Measurements from ENCODE around the gene INPP5K. TPM values are rescaled to one million over a fixed set of nuclear protein-coding genes. Genes with fewer than 3 reads are reported as not detected.

The INPP5K gene
- total RNA-seq, 3 donors from 2014 or later = 43.7 to 49.9 (median 47.6) TPM

DNA sequence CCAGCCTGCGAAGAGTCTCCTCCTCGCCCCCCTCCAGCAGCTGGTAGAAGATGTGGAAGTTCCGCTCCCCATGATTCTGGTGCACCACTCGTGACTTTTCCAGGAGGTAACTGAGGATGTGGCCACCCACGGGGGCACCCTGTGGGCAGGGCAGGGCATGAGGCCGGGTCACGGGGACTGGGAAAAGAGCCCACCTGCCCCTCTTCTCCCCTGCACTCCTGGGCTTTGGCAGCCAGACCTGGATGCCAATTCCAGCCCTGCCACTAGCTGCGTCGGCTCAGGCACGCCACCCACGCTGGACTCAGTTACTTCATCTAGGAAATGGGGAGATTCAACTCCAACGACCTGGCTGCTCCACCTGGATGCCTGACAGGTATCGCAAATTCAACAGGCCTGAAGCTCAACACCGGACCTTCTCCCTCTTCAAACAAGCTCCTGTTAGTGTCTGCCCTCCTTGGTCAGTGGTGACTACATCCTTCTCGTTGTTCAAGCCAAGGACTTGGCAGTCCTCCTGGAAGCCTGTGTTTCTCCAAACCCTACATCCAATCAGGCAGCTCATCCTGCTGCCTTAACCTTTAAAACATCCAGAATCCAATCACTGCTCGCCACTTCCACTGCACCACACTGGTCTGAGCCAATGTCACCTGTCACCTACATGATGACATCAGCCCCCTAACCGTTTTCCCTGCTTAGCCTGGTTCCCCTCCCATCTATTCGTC is 35.5 kb downstream of the INPP5K start:
- peaks cover 13% of the 10 kb centered on the region for H3K36me3 ChIP-seq (ENCODE audit: low read depth)
- peaks cover 4% of the 10 kb centered on the region for H3K4me1 ChIP-seq (ENCODE audit: low read depth)
- TF ChIP-seq, protein P1, sequence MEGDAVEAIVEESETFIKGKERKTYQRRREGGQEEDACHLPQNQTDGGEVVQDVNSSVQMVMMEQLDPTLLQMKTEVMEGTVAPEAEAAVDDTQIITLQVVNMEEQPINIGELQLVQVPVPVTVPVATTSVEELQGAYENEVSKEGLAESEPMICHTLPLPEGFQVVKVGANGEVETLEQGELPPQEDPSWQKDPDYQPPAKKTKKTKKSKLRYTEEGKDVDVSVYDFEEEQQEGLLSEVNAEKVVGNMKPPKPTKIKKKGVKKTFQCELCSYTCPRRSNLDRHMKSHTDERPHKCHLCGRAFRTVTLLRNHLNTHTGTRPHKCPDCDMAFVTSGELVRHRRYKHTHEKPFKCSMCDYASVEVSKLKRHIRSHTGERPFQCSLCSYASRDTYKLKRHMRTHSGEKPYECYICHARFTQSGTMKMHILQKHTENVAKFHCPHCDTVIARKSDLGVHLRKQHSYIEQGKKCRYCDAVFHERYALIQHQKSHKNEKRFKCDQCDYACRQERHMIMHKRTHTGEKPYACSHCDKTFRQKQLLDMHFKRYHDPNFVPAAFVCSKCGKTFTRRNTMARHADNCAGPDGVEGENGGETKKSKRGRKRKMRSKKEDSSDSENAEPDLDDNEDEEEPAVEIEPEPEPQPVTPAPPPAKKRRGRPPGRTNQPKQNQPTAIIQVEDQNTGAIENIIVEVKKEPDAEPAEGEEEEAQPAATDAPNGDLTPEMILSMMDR (IDR thresholded peaks at IDR 0.05) = no peak
- ATAC-seq (no peak), DNase-seq (no peak)
- H3K4me3 ChIP-seq = no peak overlapping the region
- H3K9me3 ChIP-seq = no peaks in the 10 kb centered on the region
- intact Hi-C loops (cut with DNase I, micrococcal nuclease) = no loop called here

DNA sequence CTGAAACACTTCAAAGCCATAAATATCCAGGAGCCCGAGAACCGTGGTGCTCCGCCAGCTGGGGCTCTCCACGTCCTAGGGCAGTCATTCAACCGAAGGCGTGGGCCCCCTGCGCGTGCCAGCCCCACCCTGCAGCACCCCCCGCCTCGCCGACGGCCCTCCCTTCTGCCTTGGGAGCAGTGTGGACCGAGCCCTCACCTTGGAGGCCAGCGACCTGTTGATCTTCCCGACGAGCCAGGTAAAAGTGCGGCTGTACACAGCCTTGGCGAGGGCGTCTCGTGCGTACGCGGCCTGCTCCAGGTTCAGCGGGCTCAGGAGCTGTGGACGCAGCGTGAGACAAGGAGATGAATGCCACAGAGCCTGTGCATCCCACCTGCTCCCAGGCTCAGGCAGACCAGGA is 38.0 kb downstream of the INPP5K start:
- no peaks in the 10 kb centered on the region for H3K9me3 ChIP-seq
- ATAC-seq (no peak), DNase-seq (no peak)
- H3K4me1 ChIP-seq (ENCODE audit: low read depth) = no peaks in the 10 kb centered on the region
- no peak overlapping the region for H3K4me3 ChIP-seq
- intact Hi-C loops (cut with DNase I, micrococcal nuclease) = no loop called here
- H3K36me3 ChIP-seq (ENCODE audit: low read depth) = peaks cover 13% of the 10 kb centered on the region
- TF ChIP-seq, protein P1 (IDR thresholded peaks at IDR 0.05) = no peak

DNA sequence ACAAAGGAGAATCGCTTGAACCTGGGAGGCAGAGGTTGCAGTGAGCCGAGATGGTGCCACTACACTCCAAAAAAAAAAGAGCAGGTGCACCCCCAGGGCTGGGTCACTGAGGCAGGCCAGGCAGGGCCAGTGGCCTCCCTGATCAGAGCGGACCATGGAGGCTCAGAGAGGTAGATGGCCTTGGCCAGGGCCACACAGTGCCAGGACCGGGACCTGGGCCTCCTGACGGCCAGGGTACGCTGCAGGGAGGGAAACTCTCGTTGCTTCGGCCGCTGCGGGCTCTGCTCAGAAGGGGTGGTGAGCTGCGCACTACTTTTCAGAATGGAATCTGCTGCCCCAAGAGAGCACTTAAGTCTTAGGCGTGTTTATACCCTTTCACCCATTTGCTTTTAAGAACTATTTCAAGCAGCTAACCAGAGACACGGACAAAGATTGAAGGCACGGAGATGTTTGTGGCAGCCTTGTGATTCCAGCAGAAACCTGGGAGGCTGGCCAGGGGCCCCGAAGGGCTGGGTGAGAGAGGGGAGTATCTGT is 41.0 kb downstream of the INPP5K start:
- DNase-seq = no peak
- ATAC-seq = no peak
- H3K9me3 ChIP-seq = no peaks in the 10 kb centered on the region
- no peaks in the 10 kb centered on the region for H3K4me1 ChIP-seq (ENCODE audit: low read depth)
- no peak overlapping the region for H3K4me3 ChIP-seq
- peaks cover 18% of the 10 kb centered on the region for H3K36me3 ChIP-seq (ENCODE audit: low read depth)
- TF ChIP-seq, protein P1 (IDR thresholded peaks at IDR 0.05) = no peak
- intact Hi-C loops (cut with DNase I, micrococcal nuclease) = no loop called here

DNA sequence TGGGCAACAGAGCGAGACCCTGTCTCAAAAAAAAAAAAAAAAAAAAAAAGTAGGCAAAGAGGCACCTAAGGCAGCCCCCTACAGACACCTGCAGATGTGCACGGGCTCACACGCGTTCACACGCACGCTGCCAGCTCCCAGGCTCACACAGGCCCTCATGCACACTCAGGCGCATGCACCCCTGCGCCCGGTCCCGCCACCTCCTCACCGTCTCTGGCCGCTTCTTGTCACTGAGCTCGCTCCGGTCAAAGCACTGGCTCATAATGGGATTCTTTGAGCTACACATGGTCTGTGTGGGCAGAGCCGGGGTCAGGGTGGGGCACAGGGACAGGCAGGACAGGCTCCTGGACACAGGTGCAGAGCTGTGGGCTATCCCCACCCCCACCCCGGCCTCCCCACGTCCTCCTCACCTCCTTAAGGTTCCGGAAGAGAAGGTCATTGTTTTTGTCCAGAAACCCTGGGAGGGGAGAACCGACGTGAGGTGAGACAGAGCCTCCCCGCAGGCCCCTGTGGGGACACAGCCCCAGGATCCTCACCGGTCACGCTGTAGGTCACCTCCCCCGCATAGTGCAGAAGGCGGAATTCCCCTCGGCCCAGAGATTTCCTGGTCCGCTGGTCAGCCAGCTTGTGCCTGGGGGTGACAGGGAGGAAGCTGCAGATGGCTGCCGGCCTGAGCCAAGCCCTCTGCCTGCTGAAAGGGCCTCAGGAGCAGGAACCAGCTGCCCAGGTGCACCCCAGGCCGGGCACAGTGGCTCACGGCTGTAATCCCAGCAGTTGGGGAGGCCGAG is 41.8 kb downstream of the INPP5K start:
- intact Hi-C loops (cut with DNase I, micrococcal nuclease) = no loop called here
- DNase-seq (no peak), ATAC-seq (peak; percentile 15)

DNA sequence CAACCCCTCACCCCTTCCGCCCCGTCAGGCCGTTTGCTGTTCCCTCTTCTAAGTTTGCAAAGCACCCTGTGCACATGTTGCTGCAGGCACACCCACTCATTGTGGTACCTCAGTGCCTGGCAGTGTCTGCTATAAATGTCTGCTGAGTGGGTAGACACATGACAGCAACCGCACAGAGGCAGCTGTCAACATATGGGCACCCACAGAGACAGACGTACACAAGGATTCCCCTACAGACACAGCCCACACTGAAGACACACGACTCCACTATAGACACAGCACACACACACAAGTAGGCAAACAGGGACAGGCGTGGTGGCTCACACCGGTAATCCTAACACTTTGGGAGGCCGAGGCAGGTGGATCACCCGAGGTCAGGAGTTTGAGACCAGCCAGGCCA is 42.6 kb downstream of the INPP5K start:
- Histone ChIP-seq H3K4me1 (ENCODE audit: low read depth) (no peaks in the 10 kb centered on the region), H3K9me3 (no peaks in the 10 kb centered on the region), H3K4me3 (no peak overlapping the region), H3K36me3 (ENCODE audit: low read depth) (peaks cover 14% of the 10 kb centered on the region)
- intact Hi-C loops (cut with DNase I, micrococcal nuclease) = no loop called here
- ATAC-seq (peak; percentile 29), DNase-seq (no peak)
- TF ChIP-seq, protein P1 (IDR thresholded peaks at IDR 0.05) = no peak

More for the DNA sequence above, 41.8 kb downstream of the INPP5K start:
- no peaks in the 10 kb centered on the region for H3K4me1 ChIP-seq (ENCODE audit: low read depth)
- H3K4me3 ChIP-seq = no peak overlapping the region
- peaks cover 17% of the 10 kb centered on the region for H3K36me3 ChIP-seq (ENCODE audit: low read depth)
- TF ChIP-seq, protein P1 (IDR thresholded peaks at IDR 0.05) = no peak
- no peaks in the 10 kb centered on the region for H3K9me3 ChIP-seq
